H9 (cell line): Measurements from ENCODE around the gene NT5C1B. TPM values are rescaled to one million over a fixed set of nuclear protein-coding genes. Genes with fewer than 3 reads are reported as not detected.

ENCODE experiments used
- DNase-seq: peaks from one replicate; pipeline ENCODE4 v3.0.0-alpha.2; 2017
- H2AFZ ChIP-seq: one replicate; pipeline ENCODE4 v1.6.1; 2013; ENCODE audit warnings: mild to moderate bottlenecking, low read length, control low read depth, moderate library complexity
- H2AK5ac ChIP-seq: 2 replicates; pipeline ENCODE4 v1.6.1; 2013; ENCODE audit warnings: low read length, control low read depth, mixed read lengths; ENCODE audit not compliant: insufficient read length
- H2BK120ac ChIP-seq: one replicate; pipeline ENCODE4 v1.6.1; 2013; ENCODE audit warnings: low read depth, mild to moderate bottlenecking, low read length, control low read depth, inconsistent platforms; ENCODE audit not compliant: poor library complexity, severe bottlenecking
- H2BK12ac ChIP-seq: 2 replicates; pipeline ENCODE4 v1.6.1; 2013; ENCODE audit warnings: low read length, control low read depth, mixed read lengths, low read depth; ENCODE audit not compliant: insufficient read length
- H2BK15ac ChIP-seq: 2 replicates; pipeline ENCODE4 v1.6.1; 2013; ENCODE audit warnings: low read depth, low read length, control low read depth
- H2BK20ac ChIP-seq: one replicate; pipeline ENCODE4 v1.6.1; 2013; ENCODE audit warnings: low read depth, mild to moderate bottlenecking, low read length, control low read depth, inconsistent platforms; ENCODE audit not compliant: poor library complexity, severe bottlenecking
- H2BK5ac ChIP-seq: 2 replicates; pipeline ENCODE4 v1.6.1; 2013; ENCODE audit warnings: low read length, control low read depth, mixed read lengths; ENCODE audit not compliant: insufficient read length
- H3K14ac ChIP-seq: 2 replicates; pipeline ENCODE4 v1.6.1; 2013; ENCODE audit warnings: low read length, control low read depth; ENCODE audit not compliant: insufficient read depth
- H3K18ac ChIP-seq: 2 replicates; pipeline ENCODE4 v1.6.1; 2013; ENCODE audit warnings: low read depth, mild to moderate bottlenecking, mixed read lengths, low read length, control low read depth; ENCODE audit not compliant: insufficient read length
- H3K23ac ChIP-seq: 2 replicates; pipeline ENCODE4 v1.6.1; 2013; ENCODE audit warnings: low read length, control low read depth, mixed read lengths, low read depth; ENCODE audit not compliant: insufficient read length
- H3K23me2 ChIP-seq: 2 replicates; pipeline ENCODE4 v1.6.1; 2013; ENCODE audit warnings: low read depth, mild to moderate bottlenecking, mixed read lengths, low read length, control low read depth; ENCODE audit not compliant: insufficient read length, poor library complexity, severe bottlenecking
- H3K27ac ChIP-seq: 2 replicates; pipeline ENCODE4 v1.5.1; 2013; ENCODE audit warnings: low read length, control low read depth, mixed read lengths, low read depth; ENCODE audit not compliant: insufficient read length
- H3K27me3 ChIP-seq: 2 replicates; pipeline ENCODE4 v1.6.1; 2013; ENCODE audit warnings: low read length, control low read depth, inconsistent platforms; ENCODE audit not compliant: insufficient read depth
- H3K4ac ChIP-seq: 2 replicates; pipeline ENCODE4 v1.6.1; 2013; ENCODE audit warnings: low read depth, mild to moderate bottlenecking, control low read depth, inconsistent platforms, low read length, moderate library complexity
- H3K4me1 ChIP-seq: 2 replicates; pipeline ENCODE4 v1.6.1; 2013; ENCODE audit warnings: low read length, control low read depth, inconsistent platforms; ENCODE audit not compliant: insufficient read depth
- H3K4me2 ChIP-seq: 2 replicates; pipeline ENCODE4 v1.6.1; 2013; ENCODE audit warnings: low read length, control low read depth, mixed read lengths; ENCODE audit not compliant: insufficient read length, insufficient read depth
- H3K56ac ChIP-seq: 2 replicates; pipeline ENCODE4 v1.6.1; 2013; ENCODE audit warnings: low read depth, mild to moderate bottlenecking, mixed read lengths, low read length, control low read depth; ENCODE audit not compliant: insufficient read length
- H3K79me1 ChIP-seq: 2 replicates; pipeline ENCODE4 v1.6.1; 2013; ENCODE audit warnings: low read depth, mild to moderate bottlenecking, moderate library complexity, low read length, control low read depth, inconsistent platforms; ENCODE audit not compliant: insufficient read depth, poor library complexity, severe bottlenecking
- H3K79me2 ChIP-seq: 2 replicates; pipeline ENCODE4 v1.6.1; 2013; ENCODE audit warnings: low read length, control low read depth, inconsistent platforms; ENCODE audit not compliant: insufficient read depth
- H3K9ac ChIP-seq: 2 replicates; pipeline ENCODE4 v1.6.1; 2013; ENCODE audit warnings: low read length, control low read depth, mixed read lengths; ENCODE audit not compliant: insufficient read length; ENCODE audit errors: extremely low read depth
- H3K9me3 ChIP-seq: one replicate; pipeline ENCODE4 v1.6.1; 2013; ENCODE audit warnings: low read depth, low read length, inconsistent platforms; ENCODE audit not compliant: control insufficient read depth
- H3T11ph ChIP-seq: one replicate; pipeline ENCODE4 v1.6.1; 2013; ENCODE audit warnings: mild to moderate bottlenecking, low read length, control low read depth, inconsistent platforms
- H4K20me1 ChIP-seq: one replicate; pipeline ENCODE4 v1.6.1; 2013; ENCODE audit not compliant: control insufficient read depth, insufficient read length, insufficient read depth
- H4K5ac ChIP-seq: 2 replicates; pipeline ENCODE4 v1.6.1; 2013; ENCODE audit warnings: low read depth, mild to moderate bottlenecking, mixed read lengths, low read length, control low read depth; ENCODE audit not compliant: insufficient read length
- H4K8ac ChIP-seq: replicated peaks from 2 replicates; pipeline ENCODE4 v1.6.1; 2013; ENCODE audit warnings: low read length, control low read depth, mixed read lengths, low read depth; ENCODE audit not compliant: insufficient read length
- H4K91ac ChIP-seq: 2 replicates; pipeline ENCODE4 v1.6.1; 2013; ENCODE audit warnings: low read depth, mild to moderate bottlenecking, moderate library complexity, mixed read lengths, low read length, control low read depth; ENCODE audit not compliant: insufficient read length
- H3K27ac Mint-ChIP-seq, 3 experiments: 2 replicates in 2 of 3; 3 replicates in 1 of 3; pipeline ENCODE4 v1.8.0; 2020 to 2021; ENCODE audit warnings: mixed read lengths in 3 of 3, mild to moderate bottlenecking in 1 of 3, moderate library complexity in 1 of 3
- H3K27me3 Mint-ChIP-seq: 2 replicates; pipeline ENCODE4 v1.8.0; 2021; ENCODE audit warnings: low read depth, mild to moderate bottlenecking, moderate library complexity, mixed read lengths
- H3K36me3 Mint-ChIP-seq, 3 experiments: 2 replicates in 2 of 3; 3 replicates in 1 of 3; pipeline ENCODE4 v1.8.0; 2020 to 2021; ENCODE audit warnings: low read depth in 3 of 3, mixed read lengths in 3 of 3; ENCODE audit not compliant: insufficient read depth in 1 of 3
- H3K4me1 Mint-ChIP-seq, 2 experiments: 2 replicates each; pipeline ENCODE4 v1.8.0; 2020; ENCODE audit warnings: mixed read lengths in 2 of 2
- H3K4me3 Mint-ChIP-seq, 2 experiments: 2 replicates in 1 of 2; 3 replicates in 1 of 2; pipeline ENCODE4 v1.8.0; 2020 to 2021; ENCODE audit warnings: mild to moderate bottlenecking in 2 of 2, mixed read lengths in 2 of 2, moderate library complexity in 1 of 2
- H3K9me3 Mint-ChIP-seq, 2 experiments: 2 replicates in 1 of 2; 3 replicates in 1 of 2; pipeline ENCODE4 v1.8.0; 2020; ENCODE audit warnings: mild to moderate bottlenecking in 2 of 2, mixed read lengths in 2 of 2, moderate library complexity in 1 of 2
- WGBS: extraction: QIAGEN DNeasy Blood & Tissue Kit; methylation state at CpG from one replicate; pipeline ENCODE4 v1.1.7; 2013; ENCODE audit warnings: missing lambda C conversion rate, low lambda C conversion rate, mixed read lengths; ENCODE audit not compliant: insufficient read length; ENCODE audit errors: extremely low coverage; 5-methylcytosine and 5-hydroxymethylcytosine counted together
- total RNA-seq: library from RNA; stranded (reverse); gene quantifications from 2 replicates; pipeline ENCODE4 v1.2.1, GENCODE V29; 2021
- TF ChIP-seq, protein P1 (sequence below): fragments of 200-600 bp; sonication (generic); conservative IDR thresholded peaks from 3 replicates; pipeline ENCODE4 v1.8.0; 2021; ENCODE audit warnings: antibody characterized with exemption, mild to moderate bottlenecking

Gene NT5C1B
- total RNA-seq, 1 experiment from 2014 or later: not detected

DNA sequence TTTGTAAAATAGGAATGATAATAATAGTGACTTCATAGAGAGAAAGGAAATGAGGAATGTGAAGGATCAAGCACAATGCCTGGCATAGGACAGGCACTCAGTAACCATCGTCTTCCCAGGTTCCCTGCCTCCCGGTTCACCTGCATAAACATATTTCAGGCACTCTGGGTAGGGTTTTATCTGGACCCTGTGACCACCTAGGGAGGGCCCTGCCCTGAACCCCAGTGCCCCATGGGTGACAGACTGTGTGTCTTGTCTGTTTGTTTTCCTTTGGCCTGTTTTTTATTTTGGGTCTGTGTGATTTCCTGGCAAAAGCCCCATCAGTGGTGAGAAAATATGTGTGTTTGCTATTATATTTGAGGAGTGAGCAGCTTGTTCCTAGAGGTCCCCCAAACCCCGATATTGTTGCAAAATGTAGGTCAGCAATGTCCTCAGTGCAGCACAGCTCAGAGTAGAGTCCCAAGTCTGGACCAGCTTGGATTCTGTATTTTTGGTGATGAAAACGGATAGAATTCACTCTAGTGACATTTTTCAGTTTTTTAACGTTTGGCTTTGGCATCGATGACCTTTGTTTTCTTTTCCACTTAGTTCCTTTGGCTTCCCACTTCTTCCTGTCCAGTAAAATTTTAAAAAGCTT is 9.6 kb upstream of the NT5C1B start:
- Histone ChIP-seq H3K4me1 (no peaks in the 10 kb centered on the region), H2AFZ (no peak overlapping the region), H3K18ac (no peak overlapping the region), H3K4ac (no peak overlapping the region), H3K56ac (no peak overlapping the region), H3K79me1 (no peaks in the 10 kb centered on the region), H3K79me2 (no peaks in the 10 kb centered on the region), H2AK5ac (no peak overlapping the region), H3K27ac (no peak overlapping the region), H3K23me2 (no peaks in the 10 kb centered on the region), H3K9ac (no peak overlapping the region), H2BK20ac (no peak overlapping the region), H3K23ac (no peak overlapping the region), H4K91ac (no peak overlapping the region), H2BK120ac (no peak overlapping the region), H3T11ph (no peak overlapping the region), H2BK5ac (no peak overlapping the region), H2BK15ac (no peak overlapping the region), H3K14ac (no peak overlapping the region), H3K9me3 (no peaks in the 10 kb centered on the region), H3K27me3 (no peaks in the 10 kb centered on the region), H2BK12ac (no peak overlapping the region), H3K4me2 (no peak overlapping the region), H4K8ac (no peak overlapping the region), H4K5ac (no peak overlapping the region), H4K20me1 (no peaks in the 10 kb centered on the region)
- Mint-ChIP-seq H3K9me3 (no peaks in the 10 kb centered on the region), H3K4me1 (no peaks in the 10 kb centered on the region), H3K36me3 (no peaks in the 10 kb centered on the region), H3K27me3 (no peaks in the 10 kb centered on the region), H3K27ac (no peak overlapping the region), H3K4me3 (no peak overlapping the region)
- TF ChIP-seq, protein P1, sequence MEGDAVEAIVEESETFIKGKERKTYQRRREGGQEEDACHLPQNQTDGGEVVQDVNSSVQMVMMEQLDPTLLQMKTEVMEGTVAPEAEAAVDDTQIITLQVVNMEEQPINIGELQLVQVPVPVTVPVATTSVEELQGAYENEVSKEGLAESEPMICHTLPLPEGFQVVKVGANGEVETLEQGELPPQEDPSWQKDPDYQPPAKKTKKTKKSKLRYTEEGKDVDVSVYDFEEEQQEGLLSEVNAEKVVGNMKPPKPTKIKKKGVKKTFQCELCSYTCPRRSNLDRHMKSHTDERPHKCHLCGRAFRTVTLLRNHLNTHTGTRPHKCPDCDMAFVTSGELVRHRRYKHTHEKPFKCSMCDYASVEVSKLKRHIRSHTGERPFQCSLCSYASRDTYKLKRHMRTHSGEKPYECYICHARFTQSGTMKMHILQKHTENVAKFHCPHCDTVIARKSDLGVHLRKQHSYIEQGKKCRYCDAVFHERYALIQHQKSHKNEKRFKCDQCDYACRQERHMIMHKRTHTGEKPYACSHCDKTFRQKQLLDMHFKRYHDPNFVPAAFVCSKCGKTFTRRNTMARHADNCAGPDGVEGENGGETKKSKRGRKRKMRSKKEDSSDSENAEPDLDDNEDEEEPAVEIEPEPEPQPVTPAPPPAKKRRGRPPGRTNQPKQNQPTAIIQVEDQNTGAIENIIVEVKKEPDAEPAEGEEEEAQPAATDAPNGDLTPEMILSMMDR: no peak
- DNase-seq: no peak
- WGBS: no CpG with 5 or more reads among the region's 6 CpGs
